ENCODE data around the gene CD33. TPM values are rescaled to one million over a fixed set of nuclear protein-coding genes. Genes with fewer than 3 reads are reported as not detected.

The CD33 gene
- total RNA-seq, 1 donor from 2014 or later: 32.0 TPM

GRCh38 chr19:51259348-51260245 lies 34.7 kb downstream of the CD33 start:
- DNase-seq (no peak), ATAC-seq (peak in 1 of 2 donors; percentile 29)
- intact Hi-C loops (cut with DNase I): no loop called here
- Histone ChIP-seq H3K4me3 (no peak overlapping the region), H3K27ac (no peak overlapping the region), H3K9me3 (no peaks in the 10 kb centered on the region), H3K27me3 (ENCODE audit: low read depth) (peaks cover 10% of the 10 kb centered on the region), H3K36me3 (no peaks in the 10 kb centered on the region), H3K4me1 (no peaks in the 10 kb centered on the region)
- TF ChIP-seq, protein P1, sequence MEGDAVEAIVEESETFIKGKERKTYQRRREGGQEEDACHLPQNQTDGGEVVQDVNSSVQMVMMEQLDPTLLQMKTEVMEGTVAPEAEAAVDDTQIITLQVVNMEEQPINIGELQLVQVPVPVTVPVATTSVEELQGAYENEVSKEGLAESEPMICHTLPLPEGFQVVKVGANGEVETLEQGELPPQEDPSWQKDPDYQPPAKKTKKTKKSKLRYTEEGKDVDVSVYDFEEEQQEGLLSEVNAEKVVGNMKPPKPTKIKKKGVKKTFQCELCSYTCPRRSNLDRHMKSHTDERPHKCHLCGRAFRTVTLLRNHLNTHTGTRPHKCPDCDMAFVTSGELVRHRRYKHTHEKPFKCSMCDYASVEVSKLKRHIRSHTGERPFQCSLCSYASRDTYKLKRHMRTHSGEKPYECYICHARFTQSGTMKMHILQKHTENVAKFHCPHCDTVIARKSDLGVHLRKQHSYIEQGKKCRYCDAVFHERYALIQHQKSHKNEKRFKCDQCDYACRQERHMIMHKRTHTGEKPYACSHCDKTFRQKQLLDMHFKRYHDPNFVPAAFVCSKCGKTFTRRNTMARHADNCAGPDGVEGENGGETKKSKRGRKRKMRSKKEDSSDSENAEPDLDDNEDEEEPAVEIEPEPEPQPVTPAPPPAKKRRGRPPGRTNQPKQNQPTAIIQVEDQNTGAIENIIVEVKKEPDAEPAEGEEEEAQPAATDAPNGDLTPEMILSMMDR (IDR thresholded peaks at IDR 0.05): peak; percentile 65

- H3K27me3 ChIP-seq (ENCODE audit: low read depth): peaks cover 8% of the 10 kb centered on the region
- no peaks in the 10 kb centered on the region for H3K9me3 ChIP-seq
- TF ChIP-seq, protein P1 (IDR thresholded peaks at IDR 0.05): no peak
- DNase-seq: no peak
- H3K4me1 ChIP-seq: no peaks in the 10 kb centered on the region
- H3K27ac ChIP-seq: no peak overlapping the region
- intact Hi-C loops (cut with DNase I): no loop called here
- no peaks in the 10 kb centered on the region for H3K36me3 ChIP-seq
- no peak overlapping the region for H3K4me3 ChIP-seq
- ATAC-seq: no peak
Observed at GRCh38 chr19:51263808-51264207, 38.9 kb downstream of the CD33 start.

DNA sequence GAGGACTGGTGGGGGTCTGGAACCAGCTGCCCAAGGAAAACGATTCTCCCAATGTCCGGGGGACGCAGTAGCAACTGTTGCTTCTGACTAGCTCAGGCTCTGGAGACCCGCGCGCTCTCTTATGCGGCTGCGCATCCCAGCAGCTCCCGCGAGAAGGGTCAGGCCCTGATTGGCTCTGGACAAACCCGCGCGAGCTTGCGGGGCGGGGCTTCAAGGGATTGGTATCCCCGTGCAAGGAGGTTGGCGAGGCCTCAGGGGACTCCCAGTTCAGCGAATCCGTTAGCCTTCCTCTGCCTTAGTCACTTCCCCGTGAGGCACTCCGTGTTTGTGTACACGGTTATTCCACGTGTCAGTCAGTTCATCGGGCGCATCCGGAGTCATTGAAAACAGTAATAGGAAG lies 46.2 kb downstream of the CD33 start:
- Histone ChIP-seq H3K27ac (no peak overlapping the region), H3K36me3 (no peaks in the 10 kb centered on the region), H3K4me3 (no peak overlapping the region), H3K27me3 (ENCODE audit: low read depth) (peaks cover 9% of the 10 kb centered on the region), H3K4me1 (no peaks in the 10 kb centered on the region), H3K9me3 (no peaks in the 10 kb centered on the region)
- intact Hi-C loops (cut with DNase I): no loop called here
- TF ChIP-seq, protein P1 (IDR thresholded peaks at IDR 0.05): no peak
- DNase-seq (peak; percentile 52), ATAC-seq (no peak)

- H3K27ac ChIP-seq: no peak overlapping the region
- H3K9me3 ChIP-seq: no peaks in the 10 kb centered on the region
- no peak overlapping the region for H3K4me3 ChIP-seq
- no peaks in the 10 kb centered on the region for H3K4me1 ChIP-seq
- no peaks in the 10 kb centered on the region for H3K36me3 ChIP-seq
- TF ChIP-seq, protein P1 (IDR thresholded peaks at IDR 0.05): no peak
- ATAC-seq: peak in 1 of 2 donors; percentile 55
- intact Hi-C loops (cut with DNase I): no loop called here
- peaks cover 12% of the 10 kb centered on the region for H3K27me3 ChIP-seq (ENCODE audit: low read depth)
- DNase-seq: no peak
Observed at GRCh38 chr19:51272183-51272810, 47.4 kb downstream of the CD33 start.

DNA sequence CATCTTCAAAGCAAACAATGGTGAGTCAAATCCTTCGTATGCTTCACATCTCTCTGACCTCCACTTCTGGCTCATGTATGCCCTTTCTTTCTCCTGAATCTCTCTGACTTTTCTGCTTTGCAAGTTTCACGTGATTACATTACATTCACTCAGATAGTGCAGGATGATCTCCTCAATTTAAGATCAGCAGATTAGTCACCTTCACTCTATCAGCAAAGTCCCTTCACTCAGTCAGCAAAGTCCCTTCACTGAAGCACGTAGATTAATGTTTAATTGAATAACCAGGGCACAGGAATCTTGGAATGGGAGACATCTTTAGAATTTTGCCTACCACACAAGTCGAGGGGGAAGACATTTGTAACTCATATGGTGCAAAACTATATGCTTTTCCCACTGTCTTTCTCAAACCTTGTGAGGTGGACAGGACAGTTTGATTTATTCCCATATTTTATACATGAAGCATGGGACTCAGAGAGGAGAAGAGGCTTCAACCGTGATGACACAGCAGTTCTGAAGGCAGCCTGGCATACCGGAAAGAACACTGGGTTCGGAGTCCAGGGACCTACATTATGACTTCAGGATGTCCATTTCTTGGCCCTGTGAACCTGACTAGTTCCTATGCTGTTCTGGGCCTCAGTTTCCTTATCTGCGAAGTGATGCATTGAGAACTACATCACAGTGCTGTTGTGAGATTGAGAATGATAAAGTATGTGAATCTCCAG lies 49.3 kb downstream of the CD33 start:
- no peak for ATAC-seq
- no peak for DNase-seq
- no peak overlapping the region for H3K4me3 ChIP-seq
- no peaks in the 10 kb centered on the region for H3K9me3 ChIP-seq
- intact Hi-C loops (cut with DNase I): no loop called here
- no peak overlapping the region for H3K27ac ChIP-seq
- H3K36me3 ChIP-seq: no peaks in the 10 kb centered on the region
- peaks cover 20% of the 10 kb centered on the region for H3K27me3 ChIP-seq (ENCODE audit: low read depth)
- no peaks in the 10 kb centered on the region for H3K4me1 ChIP-seq
- TF ChIP-seq, protein P1 (IDR thresholded peaks at IDR 0.05): no peak
